NT2/D1 (cell line): ENCODE measurements around the gene PPP1R13L.

Source experiments
- DNase-seq: peaks from one replicate; pipeline ENCODE4 v3.0.0-alpha.2; 2011; ENCODE audit warnings: low read depth, low spot score
- H3K27me3 ChIP-seq: 2 replicates; pipeline ENCODE4 v1.6.0; 2011; ENCODE audit warnings: mild to moderate bottlenecking; ENCODE audit not compliant: insufficient read length, insufficient read depth
- H3K36me3 ChIP-seq: 2 replicates; pipeline ENCODE4 v1.6.1; 2011; ENCODE audit warnings: mild to moderate bottlenecking, low read length, mixed read lengths; ENCODE audit not compliant: insufficient read depth, insufficient read length
- H3K4me1 ChIP-seq: 2 replicates; pipeline ENCODE4 v1.5.1; 2011; ENCODE audit not compliant: insufficient read depth, insufficient read length
- H3K4me3 ChIP-seq: 2 replicates; pipeline ENCODE4 v1.5.1; 2011; ENCODE audit warnings: low read depth; ENCODE audit not compliant: insufficient read length
- H3K9ac ChIP-seq: 2 replicates; pipeline ENCODE4 v1.6.0; 2011; ENCODE audit warnings: low read depth; ENCODE audit not compliant: insufficient read length
- H3K9me3 ChIP-seq: 2 replicates; pipeline ENCODE4 v1.5.1; 2011; ENCODE audit warnings: mild to moderate bottlenecking, low read length; ENCODE audit not compliant: insufficient read depth
- SUZ12 ChIP-seq: IDR thresholded peaks from 2 replicates; pipeline ENCODE4 v1.6.1; 2011; ENCODE audit not compliant: insufficient read length, insufficient read depth; ENCODE audit errors: extremely low read depth
- YY1 ChIP-seq: IDR thresholded peaks from 2 replicates; pipeline ENCODE4 v1.6.1; 2011; ENCODE audit not compliant: insufficient read length, insufficient read depth
- ZNF274 ChIP-seq: IDR thresholded peaks from 2 replicates; pipeline ENCODE4 v1.6.1; 2011; ENCODE audit warnings: mild to moderate bottlenecking, low read depth, low read length

Gene PPP1R13L

DNA sequence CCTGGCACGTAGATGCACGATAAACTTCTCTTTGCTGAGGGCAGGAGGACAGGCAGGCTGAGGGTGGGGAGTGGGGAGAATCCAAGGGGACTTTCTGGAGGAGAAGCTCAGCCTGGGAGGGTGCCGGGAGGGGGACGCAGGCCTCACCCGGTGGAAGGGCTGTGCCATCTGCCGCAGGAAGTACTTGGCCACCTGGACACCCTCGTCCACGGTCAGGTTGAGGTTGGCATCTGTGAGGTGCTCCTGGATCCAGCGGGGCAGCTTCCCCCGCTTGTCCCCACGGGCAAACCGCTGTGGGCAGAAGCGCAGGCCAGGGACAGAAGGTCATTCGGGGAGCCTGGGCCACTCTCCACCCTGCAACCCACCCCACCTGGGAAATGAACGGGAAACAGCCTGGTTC, 52.8 kb downstream of the PPP1R13L start:
- Histone ChIP-seq H3K36me3 (peaks cover 76% of the 10 kb centered on the region), H3K27me3 (no peaks in the 10 kb centered on the region), H3K4me1 (peaks cover 9% of the 10 kb centered on the region), H3K9me3 (no peaks in the 10 kb centered on the region), H3K9ac (no peak overlapping the region), H3K4me3 (no peak overlapping the region)
- no peak for TF ChIP-seq ZNF274
- no peak for TF ChIP-seq SUZ12
- no peak for TF ChIP-seq YY1
- DNase-seq = no peak

- Histone ChIP-seq H3K4me3 (no peak overlapping the region), H3K9me3 (no peaks in the 10 kb centered on the region), H3K36me3 (peaks cover 70% of the 10 kb centered on the region)
These were observed 53.4 kb downstream of the PPP1R13L start for GRCh38 chr19:45351401-45351952.

GRCh38 chr19:45350477-45351058, 54.3 kb downstream of the PPP1R13L start:
- DNase-seq = no peak
- Histone ChIP-seq H3K27me3 (no peaks in the 10 kb centered on the region), H3K9me3 (no peaks in the 10 kb centered on the region), H3K4me1 (peaks cover 9% of the 10 kb centered on the region), H3K36me3 (peaks cover 61% of the 10 kb centered on the region), H3K9ac (no peak overlapping the region), H3K4me3 (no peak overlapping the region)
- TF ChIP-seq ZNF274 (no peak), SUZ12 (no peak), YY1 (no peak)

More at GRCh38 chr19:45351401-45351952, 53.4 kb downstream of the PPP1R13L start:
- DNase-seq = no peak
- no peak for TF ChIP-seq ZNF274
- TF ChIP-seq YY1 = no peak
- no peak for TF ChIP-seq SUZ12
- H3K4me1 ChIP-seq = peaks cover 9% of the 10 kb centered on the region
- no peaks in the 10 kb centered on the region for H3K27me3 ChIP-seq
- H3K9ac ChIP-seq = no peak overlapping the region

GRCh38 chr19:45349430-45349941, 55.4 kb downstream of the PPP1R13L start:
- H3K36me3 ChIP-seq = peaks cover 52% of the 10 kb centered on the region
- H3K27me3 ChIP-seq = no peaks in the 10 kb centered on the region
- no peaks in the 10 kb centered on the region for H3K9me3 ChIP-seq
- peaks cover 9% of the 10 kb centered on the region for H3K4me1 ChIP-seq
- no peak overlapping the region for H3K9ac ChIP-seq
- no peak overlapping the region for H3K4me3 ChIP-seq
- TF ChIP-seq SUZ12 = no peak
- no peak for TF ChIP-seq YY1
- no peak for TF ChIP-seq ZNF274
- DNase-seq = no peak

DNA sequence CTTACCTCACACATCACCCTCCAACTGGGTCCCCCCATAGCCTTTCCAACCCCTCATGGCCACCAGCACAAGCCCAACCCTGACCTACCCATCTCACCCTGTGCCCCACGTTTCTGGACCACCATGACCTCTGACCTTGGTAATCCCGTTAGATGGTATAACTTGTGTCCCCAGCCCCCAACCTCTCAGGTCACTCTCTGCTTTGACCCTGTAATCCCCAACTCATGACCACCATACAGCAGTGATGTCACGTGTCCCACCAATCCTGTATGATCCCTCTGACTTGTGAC, 55.8 kb downstream of the PPP1R13L start:
- H3K4me1 ChIP-seq = peaks cover 9% of the 10 kb centered on the region
- H3K36me3 ChIP-seq = peaks cover 48% of the 10 kb centered on the region
- no peak overlapping the region for H3K9ac ChIP-seq
- no peaks in the 10 kb centered on the region for H3K9me3 ChIP-seq
- TF ChIP-seq ZNF274 (no peak), SUZ12 (no peak), YY1 (no peak)
- DNase-seq = no peak
- no peaks in the 10 kb centered on the region for H3K27me3 ChIP-seq
- no peak overlapping the region for H3K4me3 ChIP-seq

DNA sequence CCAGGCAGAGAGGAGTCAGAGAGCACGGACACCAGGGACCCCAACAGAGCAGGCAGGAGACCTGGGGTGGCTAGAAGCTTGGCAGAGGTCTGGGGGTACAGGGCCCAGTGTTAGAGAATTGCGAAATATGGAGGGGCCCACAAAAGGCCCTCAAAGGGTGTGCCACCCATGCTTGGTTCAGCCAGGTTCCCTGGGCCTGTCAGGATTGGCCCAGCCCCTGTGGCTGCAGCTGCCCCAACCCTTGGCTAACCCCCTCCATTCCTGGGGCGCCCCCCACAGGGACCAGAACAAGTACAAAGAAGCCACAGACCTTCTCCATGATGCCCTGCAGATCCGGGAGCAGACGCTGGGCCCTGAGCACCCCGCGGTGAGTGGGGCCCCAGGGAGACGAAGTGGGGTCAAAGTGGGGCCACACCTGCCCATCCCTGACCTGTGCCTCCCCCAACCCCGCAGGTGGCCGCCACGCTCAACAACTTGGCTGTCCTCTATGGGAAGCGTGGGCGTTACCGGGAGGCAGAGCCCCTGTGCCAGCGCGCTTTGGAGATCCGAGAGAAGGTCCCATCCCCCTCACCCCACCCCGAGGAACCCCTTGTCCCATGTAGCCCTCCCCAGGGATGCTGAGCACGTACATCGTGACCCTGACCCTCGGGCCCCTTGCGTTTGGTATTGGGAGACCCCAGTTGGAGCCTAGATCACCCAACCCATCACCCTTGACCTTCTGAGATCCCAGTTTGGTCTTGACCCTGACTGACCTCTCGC, 56.3 kb downstream of the PPP1R13L start:
- Histone ChIP-seq H3K4me1 (peaks cover 9% of the 10 kb centered on the region), H3K27me3 (no peaks in the 10 kb centered on the region)
- TF ChIP-seq YY1 = no peak
- TF ChIP-seq SUZ12 = no peak
- no peak for TF ChIP-seq ZNF274

DNA sequence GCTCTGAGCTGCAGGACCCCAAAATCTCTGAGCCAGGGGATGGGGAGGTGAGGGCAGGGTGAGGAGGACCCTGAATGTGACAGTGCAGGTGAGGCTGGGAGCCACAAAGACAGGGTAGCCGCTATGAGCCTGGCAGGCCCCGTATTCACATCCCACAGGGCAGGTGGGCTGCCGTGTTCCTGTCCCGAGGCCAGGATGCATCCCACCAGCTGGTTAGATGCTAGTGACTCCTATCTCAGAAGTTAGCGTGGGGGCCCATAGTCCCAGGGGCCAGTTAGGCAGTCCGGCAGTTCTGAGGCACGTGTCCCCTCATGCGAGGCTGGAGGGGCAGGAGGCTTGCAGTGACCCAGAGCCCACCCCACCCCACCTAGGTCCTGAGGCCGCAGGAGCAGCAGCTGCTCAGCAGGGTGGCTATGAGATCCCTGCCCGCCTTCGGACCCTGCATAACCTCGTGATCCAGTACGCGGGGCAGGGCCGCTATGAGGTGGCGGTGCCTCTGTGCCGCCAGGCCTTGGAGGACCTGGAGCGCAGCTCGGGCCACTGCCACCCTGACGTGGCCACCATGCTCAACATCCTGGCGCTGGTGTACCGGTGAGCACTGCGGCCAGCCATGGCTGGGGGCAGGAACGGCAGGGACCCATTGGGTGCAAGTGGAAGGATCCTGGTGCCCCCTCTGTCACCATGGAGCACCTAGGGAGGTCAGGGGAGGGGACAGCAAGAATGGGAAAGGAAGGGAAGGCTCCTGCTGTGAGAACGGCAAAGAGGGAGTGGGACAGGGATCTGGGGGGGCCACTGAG, 57.1 kb downstream of the PPP1R13L start:
- Histone ChIP-seq H3K9me3 (no peaks in the 10 kb centered on the region), H3K4me1 (peaks cover 9% of the 10 kb centered on the region)
- TF ChIP-seq SUZ12 = no peak
- TF ChIP-seq YY1 = no peak
- TF ChIP-seq ZNF274 = no peak

More for the DNA sequence above, 56.3 kb downstream of the PPP1R13L start:
- no peak overlapping the region for H3K4me3 ChIP-seq
- no peak overlapping the region for H3K9ac ChIP-seq
- DNase-seq = no peak
- no peaks in the 10 kb centered on the region for H3K9me3 ChIP-seq
- peaks cover 43% of the 10 kb centered on the region for H3K36me3 ChIP-seq

More for the DNA sequence above, 57.1 kb downstream of the PPP1R13L start:
- DNase-seq = no peak
- H3K36me3 ChIP-seq = peaks cover 35% of the 10 kb centered on the region
- peaks cover 4% of the 10 kb centered on the region for H3K27me3 ChIP-seq
- no peak overlapping the region for H3K9ac ChIP-seq
- H3K4me3 ChIP-seq = no peak overlapping the region
